ENCODE results near the gene FAP.

FAP gene

DNA sequence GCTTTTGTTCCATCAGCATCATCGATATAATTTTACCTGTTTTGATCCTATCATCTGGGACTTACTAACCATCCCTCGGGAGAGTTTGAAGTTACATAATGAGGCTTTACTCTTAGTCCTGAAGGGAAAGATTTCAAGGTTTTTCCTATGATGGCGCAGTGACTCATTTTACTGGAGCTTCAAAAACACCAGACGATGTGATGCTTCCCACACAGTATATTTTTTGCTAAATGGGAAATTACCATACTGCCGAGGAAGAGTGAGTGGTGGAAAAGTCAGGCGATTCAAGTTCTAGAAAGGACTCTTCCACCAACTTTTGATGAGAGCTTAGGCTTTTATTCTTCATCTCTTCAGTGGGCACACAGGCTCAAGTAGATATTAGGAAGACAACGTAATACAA is 46.6 kb downstream of the FAP start:
- DNase-seq (ENCODE audit: low read depth in 2 of 3, low spot score in 2 of 3): no peak

DNA sequence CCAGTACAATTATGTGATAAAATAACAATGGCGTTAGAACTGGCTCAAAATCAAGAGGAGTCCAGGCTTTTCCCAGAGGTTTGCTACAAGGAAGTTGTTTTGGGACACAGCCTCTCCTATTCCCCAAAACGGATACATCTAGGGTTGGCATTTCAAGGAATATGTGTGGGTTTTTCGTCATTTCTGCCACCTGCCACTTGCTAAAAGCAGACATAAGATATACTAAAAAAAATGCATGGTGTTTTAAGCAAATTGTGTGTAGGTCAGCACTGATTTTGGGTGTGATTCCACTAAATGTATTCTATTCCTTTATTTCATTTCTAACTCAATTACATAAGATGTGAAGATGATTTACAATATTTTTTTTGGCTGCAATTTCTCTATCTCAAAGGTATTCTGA is 54.8 kb downstream of the FAP start:
- no peak for DNase-seq (ENCODE audit: low read depth in 2 of 3, low spot score in 2 of 3)

DNA sequence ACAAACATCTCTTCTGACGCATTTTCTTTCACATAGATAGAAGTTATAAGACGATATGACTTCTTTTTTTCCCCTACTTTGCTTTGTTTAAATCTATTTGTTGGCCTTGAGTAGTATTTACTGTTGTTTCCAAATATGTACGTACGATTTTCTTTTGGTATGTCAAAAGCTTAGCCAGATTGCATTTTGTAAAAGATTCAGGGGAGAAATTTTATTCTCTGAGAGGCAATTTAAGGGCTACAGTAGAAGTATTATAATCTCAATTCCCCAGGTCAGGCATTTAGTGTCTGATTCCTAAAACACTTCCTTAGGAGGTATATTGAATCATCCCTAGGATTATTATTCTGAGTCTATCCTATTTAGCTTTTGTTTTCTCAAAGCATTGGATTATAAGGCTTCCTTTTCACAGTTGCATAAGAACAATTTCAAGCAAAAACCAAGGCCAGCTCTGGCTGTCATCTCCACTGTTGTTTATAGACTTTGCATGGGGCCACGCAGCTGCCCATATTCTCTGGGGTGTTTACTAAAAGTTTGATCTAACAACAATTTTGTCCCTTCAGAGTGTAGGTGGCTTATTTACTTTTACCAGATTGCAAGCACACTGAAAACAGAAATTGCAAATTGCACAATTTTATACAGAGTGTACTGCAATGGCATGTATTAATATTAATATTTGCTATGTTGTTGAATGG is 57.6 kb downstream of the FAP start:
- no peak for DNase-seq (ENCODE audit: low read depth in 2 of 3, low spot score in 2 of 3)

DNA sequence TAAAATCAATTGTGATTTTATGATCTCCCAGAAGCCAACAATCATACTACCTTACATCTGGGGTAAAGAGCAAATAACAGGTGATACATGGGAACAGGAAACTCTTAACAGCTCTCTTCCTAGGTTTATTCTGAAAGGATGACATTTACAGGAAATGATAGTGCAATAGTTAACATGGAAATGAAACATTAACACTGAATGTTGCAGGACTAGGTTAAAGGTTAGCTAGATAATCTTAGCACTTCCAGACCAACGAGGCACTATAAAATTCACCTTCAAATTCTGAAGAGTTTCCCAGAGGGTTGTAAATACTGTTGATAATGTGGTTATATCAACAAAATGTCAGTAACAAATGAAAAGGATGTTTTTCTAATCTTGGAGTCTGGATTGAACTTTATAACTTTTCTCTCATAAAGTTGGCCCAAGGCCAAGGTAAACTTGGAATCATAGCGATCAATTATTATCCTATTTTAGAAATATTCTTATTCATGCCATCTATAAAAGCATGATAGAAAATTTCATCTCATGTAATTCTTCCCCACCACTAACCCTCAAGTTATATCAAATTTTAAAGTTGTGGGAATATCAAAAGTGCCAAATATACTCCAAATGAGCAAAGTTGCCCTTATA is 58.3 kb downstream of the FAP start:
- no peak for DNase-seq (ENCODE audit: low read depth in 2 of 3, low spot score in 2 of 3)

DNA sequence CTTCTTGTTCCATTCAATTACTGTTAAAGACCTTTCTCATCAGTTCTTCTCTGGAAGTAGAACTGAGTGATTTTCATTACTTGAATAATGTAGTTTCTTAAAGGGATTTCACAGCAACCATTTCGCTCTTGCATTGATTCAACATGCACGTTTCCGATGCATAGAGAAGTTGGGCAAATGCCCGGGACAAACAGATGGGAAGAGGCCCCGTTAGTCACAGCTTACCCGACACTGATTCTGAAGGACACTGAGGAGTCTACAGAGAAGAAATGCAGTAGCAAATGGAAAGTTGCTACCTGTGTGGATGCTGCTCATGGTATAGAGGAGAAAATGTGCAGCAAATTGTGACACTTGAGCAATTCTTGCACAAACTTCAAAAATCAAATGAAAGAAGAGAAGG is 58.9 kb downstream of the FAP start:
- no peak for DNase-seq (ENCODE audit: low read depth in 2 of 3, low spot score in 2 of 3)

GRCh38 chr2:162182395-162182794 is 60.9 kb downstream of the FAP start:
- no peak for DNase-seq (ENCODE audit: low read depth in 2 of 3, low spot score in 2 of 3)

DNA sequence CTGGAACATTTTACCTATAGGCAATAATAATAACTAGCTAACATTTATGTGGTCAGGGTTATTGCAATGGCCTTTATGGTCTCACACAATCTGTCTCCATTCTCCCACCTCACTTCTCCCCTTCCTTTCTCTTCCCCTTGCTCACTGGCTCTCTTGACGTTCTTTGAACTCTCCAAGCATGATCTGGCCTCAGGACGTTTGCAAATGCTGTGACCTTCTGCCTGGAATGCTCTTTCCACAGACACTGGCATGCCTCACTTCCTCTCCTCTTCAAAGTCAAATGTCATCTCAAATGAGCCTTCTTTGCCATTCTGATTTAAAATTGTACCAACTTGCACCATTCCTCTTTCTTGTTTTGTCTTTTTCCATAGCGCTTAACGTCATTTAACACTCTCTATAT is 65.9 kb downstream of the FAP start:
- DNase-seq (ENCODE audit: low read depth in 2 of 3, low spot score in 2 of 3): no peak

DNA sequence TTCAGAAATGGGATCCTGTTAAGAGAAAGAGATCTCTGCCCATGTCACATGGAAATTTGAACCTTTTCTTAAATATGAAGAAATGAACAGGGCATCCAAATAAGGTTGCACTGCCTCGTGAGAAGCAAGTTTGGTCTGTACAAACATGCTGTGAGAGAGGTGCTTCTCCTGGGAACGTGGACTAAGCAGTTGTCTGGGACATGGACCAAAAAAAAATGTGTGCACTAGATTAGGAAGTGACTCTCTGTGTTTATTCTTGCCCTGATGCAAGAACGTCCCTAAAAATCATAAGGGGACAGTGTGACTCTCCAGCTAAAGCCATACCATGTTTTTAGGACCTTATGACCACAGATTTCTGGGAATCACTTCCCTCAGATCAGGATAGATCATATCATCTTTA is 67.5 kb downstream of the FAP start:
- no peak for DNase-seq (ENCODE audit: low read depth in 2 of 3, low spot score in 2 of 3)

DNA sequence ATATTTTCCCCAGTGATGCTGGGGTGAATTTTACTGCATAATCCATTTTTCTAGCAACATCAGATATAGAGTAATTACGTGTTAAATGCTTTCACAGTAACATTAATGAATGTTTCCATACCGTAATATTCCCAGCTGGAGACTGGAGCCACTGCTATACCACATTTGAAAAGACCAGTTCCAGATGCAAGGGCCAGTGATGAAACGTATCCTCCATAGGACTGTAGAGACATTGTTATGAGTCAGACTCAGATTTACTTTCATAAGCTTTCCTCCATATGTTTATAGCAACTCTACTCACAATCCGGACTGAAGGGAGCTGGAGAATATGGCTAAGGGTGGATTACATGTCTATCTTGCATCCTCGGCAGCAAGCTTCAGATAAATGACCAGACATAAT is 68.5 kb downstream of the FAP start:
- DNase-seq (ENCODE audit: low read depth in 2 of 3, low spot score in 2 of 3): no peak

DNA sequence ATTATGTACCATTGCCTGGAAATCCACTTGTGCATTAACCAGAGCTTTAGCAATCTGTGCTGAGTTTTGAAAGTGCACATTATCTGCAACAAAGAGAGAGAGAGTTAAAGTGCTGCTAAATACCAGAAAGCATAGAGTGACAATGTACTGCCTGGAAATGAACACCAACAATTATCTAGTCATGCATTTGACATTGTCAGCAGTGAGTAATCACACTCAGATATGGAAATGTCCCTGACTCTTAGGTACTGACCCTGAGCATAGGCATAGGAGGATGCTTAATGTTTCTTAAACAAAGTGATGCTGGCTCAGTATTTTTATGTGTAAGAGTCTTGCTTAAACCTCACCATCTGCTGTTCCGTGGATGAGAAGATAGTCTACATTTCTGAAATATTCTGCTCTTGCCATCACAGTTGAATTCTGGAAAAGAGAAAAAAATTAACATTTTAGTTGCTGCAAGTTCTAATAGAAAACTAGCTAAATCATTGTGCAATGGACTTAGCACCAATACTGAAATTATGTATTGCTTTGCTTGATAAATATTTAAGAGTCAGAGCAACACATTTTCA is 70.4 kb downstream of the FAP start:
- no peak for DNase-seq (ENCODE audit: low read depth in 2 of 3, low spot score in 2 of 3)

DNA sequence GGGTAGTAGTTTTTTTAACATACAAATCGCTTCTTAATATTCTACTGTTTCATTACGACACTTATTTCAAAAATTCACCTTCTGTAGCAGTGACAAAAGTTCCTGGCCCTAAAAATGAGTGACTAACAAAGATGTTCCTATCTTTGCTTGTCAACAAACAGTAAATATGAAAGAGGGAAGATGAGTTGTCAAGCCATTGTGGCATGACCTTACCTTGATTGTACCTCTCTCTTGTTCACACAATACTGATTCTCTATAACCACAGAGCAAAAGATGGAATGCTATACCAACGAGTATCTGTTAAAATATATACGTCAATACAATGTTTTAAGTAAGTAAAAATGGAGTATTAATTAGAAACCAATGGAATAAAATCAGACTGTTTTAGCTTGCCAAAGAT is 76.5 kb downstream of the FAP start:
- DNase-seq (ENCODE audit: low read depth in 2 of 3, low spot score in 2 of 3): no peak

DNA sequence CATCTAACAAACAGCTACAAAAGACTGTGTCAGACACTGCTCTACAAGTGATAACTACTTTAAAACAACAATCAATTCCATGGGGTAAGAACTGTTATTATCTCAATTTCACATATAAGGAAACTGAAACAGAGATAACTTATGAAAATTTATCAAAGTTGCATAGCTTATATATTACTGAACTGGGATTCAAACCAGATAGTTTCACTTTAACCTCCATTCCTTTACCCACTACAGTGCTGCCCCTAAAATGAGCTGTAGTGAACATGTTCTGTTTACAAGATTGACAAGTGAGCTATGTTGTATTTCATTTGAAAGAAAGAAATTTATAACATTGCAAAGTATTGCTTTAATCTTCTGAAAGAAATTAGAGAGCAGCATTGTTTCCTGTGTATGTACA is 77.1 kb downstream of the FAP start:
- DNase-seq (ENCODE audit: low read depth in 2 of 3, low spot score in 2 of 3): no peak

- no peak for DNase-seq (ENCODE audit: low read depth in 2 of 3, low spot score in 2 of 3)
Measured at GRCh38 chr2:162164802-162165201, 78.4 kb downstream of the FAP start.

- no peak for DNase-seq (ENCODE audit: low read depth in 2 of 3, low spot score in 2 of 3)
Measured at GRCh38 chr2:162159446-162159845, 83.8 kb downstream of the FAP start.

- DNase-seq (ENCODE audit: low read depth in 2 of 3, low spot score in 2 of 3): no peak
Measured at GRCh38 chr2:162156149-162156548, 87.1 kb downstream of the FAP start.

- DNase-seq (ENCODE audit: low read depth in 2 of 3, low spot score in 2 of 3): no peak
Measured at GRCh38 chr2:162155093-162155492, 88.2 kb downstream of the FAP start.

DNA sequence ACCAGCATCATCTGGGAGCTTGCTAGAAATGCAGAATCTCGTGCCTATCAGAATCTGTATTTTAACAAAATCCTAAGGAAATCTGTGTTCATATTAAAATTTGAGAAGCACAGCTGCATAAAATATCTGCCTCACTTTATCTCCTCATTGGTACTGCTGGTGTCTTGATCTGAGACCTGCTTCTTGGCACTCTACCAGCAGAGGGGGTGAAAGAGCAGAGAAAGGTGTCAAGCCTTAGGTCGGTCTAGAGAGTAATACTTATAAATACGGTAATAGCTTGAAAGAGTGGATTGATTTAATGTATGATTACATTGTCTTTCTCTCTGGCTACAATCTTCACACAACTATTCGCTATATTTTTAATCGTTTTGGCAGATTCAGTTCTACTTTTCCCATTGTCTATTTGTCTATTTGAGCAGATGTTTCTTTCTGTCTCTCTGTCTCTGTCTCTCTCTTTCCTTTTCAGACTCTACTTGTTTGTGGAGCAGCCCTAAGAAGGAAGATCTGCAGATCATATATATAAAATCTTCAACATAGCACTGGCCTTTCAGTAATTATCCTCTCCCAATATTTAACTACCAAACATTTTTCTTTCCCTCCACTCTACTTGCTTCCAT is 89.5 kb downstream of the FAP start:
- DNase-seq (ENCODE audit: low read depth in 2 of 3, low spot score in 2 of 3): peak in 1 of 3 experiments; percentile 16

DNA sequence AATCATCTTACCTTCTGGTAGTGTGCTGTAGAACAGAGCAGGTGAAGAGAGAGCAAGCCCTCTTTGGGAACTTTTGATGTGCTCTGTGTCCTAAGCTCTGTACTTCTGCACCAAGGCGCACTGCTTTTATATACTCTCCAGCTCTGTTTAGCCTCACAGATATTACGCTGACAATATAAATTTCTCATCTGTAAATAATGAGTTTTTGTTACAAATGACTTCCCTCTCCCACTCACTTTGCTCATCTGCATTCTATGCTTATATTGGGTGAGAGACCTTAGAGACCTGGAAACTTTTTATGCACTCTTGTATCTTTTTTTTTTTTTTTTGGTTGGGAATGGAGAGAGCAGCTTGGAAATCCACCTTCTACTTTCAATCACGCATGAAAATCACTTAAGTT is 91.1 kb downstream of the FAP start, which contains the start of gene GCG:
Gene GCG, minus strand, starts transcription at position 101 of the 400 bp plus-strand sequence. CDS start 3,069 bp downstream, outside the sequence.
- no peak for DNase-seq (ENCODE audit: low read depth in 2 of 3, low spot score in 2 of 3)

DNA sequence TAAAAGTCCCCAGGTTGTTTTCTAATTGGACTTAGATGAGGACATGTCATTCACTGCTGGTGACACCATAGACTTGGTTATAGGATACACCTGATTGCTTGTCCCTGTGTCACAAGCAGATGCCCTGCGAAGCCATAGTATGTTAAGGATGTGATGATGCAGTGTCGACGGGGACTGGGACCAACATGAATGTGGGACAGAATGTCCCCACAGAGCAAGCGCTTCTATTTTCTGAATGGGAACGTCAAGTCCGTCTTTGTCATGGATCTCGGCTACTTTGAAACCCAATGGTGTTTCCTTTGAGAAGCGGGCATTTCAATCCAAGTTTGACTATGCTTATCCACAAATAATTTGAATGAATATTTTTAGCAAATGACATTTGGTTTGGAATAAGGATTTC is 93.3 kb downstream of the FAP start:
- DNase-seq (ENCODE audit: low read depth in 2 of 3, low spot score in 2 of 3): no peak

- DNase-seq (ENCODE audit: low read depth in 2 of 3, low spot score in 2 of 3): no peak
Measured at GRCh38 chr2:162149466-162149865, 93.8 kb downstream of the FAP start.

DNA sequence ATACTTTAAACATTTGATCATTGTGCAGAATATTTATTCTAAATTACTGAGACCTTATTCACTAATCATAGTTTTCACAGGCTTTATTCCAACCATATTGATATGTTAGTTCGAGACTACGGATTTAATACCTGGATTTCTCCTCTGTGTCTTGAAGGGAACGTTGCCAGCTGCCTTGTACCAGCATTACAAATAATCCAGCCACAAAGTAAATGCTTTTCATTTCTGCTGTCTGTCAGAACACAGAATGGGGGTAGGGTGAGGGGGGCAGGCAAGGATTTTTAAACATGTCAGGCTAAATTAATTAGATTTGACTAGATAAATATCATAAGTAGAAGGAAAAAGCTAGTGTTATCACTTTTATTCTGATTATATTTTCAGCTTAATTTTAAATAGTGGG is 94.3 kb downstream of the FAP start:
- no peak for DNase-seq (ENCODE audit: low read depth in 2 of 3, low spot score in 2 of 3)

- no peak for DNase-seq (ENCODE audit: low read depth in 2 of 3, low spot score in 2 of 3)
Measured at GRCh38 chr2:162143969-162144368, 99.3 kb downstream of the FAP start.
